Fibroblast of pulmonary artery (primary cell): ENCODE measurements around the gene OR8A1.

Experiments used
- DNase-seq: peaks from one replicate; pipeline ENCODE4 v3.0.0-alpha.2; 2010; ENCODE audit warnings: low read depth
- H3K4me3 ChIP-seq: replicated peaks from 2 replicates; pipeline ENCODE4 v1.5.1; 2011; ENCODE audit warnings: low read depth, mild to moderate bottlenecking, control low read depth, low read length, moderate library complexity
- CTCF ChIP-seq: IDR thresholded peaks from 2 replicates; pipeline ENCODE4 v1.5.1; 2011; ENCODE audit warnings: mild to moderate bottlenecking, control low read depth, low read length, inconsistent platforms; ENCODE audit errors: missing control alignments

The OR8A1 gene

DNA sequence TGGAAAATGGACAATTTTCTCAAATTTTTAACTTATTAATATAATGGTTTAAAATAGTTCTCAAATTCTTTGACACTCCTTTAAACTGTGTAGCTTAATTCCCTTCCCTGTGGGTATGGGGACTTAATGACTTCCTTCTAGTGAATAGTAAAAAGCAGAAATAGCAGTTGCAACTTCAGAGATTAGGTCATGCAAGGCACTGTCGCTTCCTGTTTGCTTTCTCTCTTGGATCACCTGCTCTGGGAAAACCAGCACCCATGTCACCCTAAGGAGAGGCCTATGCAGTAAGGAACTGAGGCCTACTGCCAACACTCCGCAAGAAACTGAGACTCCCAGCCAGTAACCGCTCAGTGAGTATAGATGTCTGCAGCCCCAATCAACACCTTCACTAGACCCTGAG, 35.9 kb downstream of the OR8A1 start:
- no peak for DNase-seq
- TF ChIP-seq CTCF: no peak
- no peak overlapping the region for H3K4me3 ChIP-seq

DNA sequence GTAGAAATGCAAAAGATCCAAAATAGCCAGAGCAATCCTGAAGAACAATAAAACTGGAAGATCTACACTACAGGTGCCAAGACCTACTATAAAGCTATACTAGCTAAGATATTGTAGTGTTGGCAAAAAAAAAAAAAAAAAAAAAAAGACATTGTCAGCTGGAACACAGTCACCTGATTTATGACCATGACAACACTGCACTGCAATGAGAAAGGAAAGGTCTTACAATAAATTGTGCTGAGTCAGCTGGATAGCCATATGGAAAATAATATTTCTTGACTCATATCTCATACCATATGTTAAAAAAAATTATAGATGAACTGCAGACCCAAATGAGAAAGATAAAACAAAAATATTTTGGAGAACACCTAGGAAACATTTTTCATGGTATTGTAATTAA, 38.4 kb downstream of the OR8A1 start:
- TF ChIP-seq CTCF: no peak
- no peak overlapping the region for H3K4me3 ChIP-seq
- no peak for DNase-seq

DNA sequence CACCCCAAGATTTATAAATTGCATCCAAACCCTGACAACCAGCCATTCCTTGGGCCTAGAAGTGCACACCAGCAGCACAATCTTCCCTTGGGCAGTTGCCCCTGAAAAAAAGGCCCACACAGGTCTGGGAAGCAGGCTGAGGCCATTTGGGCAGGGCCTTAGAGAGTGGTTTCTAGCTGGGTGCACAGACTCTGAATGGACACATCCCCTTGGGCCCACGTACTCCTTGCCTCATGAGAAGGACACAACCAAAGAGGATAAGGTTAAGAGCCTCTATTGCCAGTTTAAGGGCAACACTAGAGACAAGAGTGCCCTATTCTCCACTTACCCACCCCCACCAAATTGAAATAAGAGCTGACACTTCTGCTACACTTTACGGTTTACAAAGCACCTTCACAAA, 40.5 kb downstream of the OR8A1 start:
- TF ChIP-seq CTCF: no peak
- H3K4me3 ChIP-seq: no peak overlapping the region
- DNase-seq: no peak

GRCh38 chr11:124611064-124611463, 41.3 kb downstream of the OR8A1 start, which contains the start of gene PANX3:
PANX3 (plus strand) TSS chr11:124611428; CDS start chr11:124611557, 129 bp downstream.
- no peak within 1 kb of the TSS for H3K4me3 ChIP-seq
- no peak for DNase-seq
- TF ChIP-seq CTCF: no peak

- H3K4me3 ChIP-seq: no peak overlapping the region
- no peak for TF ChIP-seq CTCF
- DNase-seq: no peak
Measured at GRCh38 chr11:124612045-124612444, 42.2 kb downstream of the OR8A1 start.

GRCh38 chr11:124612567-124613246, 42.9 kb downstream of the OR8A1 start:
- no peak for TF ChIP-seq CTCF
- no peak overlapping the region for H3K4me3 ChIP-seq
- peak; percentile 23 for DNase-seq

DNA sequence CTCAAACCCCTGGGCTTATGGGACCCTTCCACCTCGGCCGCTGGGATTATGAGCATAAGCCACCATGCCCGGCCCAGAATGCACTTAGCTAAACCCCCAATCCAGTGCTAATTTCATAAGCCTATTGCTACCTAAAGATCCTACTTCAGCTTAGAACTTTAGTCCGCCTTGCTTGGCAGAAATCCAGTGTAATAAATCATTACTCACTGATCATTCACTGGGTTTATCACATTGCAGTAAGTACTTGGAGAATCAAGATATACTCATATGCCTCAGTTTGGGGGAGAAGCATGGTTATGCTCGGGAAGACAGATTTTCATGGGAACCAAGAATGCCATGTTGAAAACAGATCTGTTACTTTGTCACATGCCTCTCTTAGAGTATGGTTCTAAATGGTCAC, 49.1 kb downstream of the OR8A1 start:
- no peak for DNase-seq
- TF ChIP-seq CTCF: no peak
- H3K4me3 ChIP-seq: no peak overlapping the region
